HL-60/S4 (cell line): ENCODE data around the gene CCSER1.
"Not testable (repeated sequence)": the region's sequence is repeated elsewhere in the genome, so short reads cannot be mapped to it uniquely, and the experiment has no call there.

Source experiments
- in situ Hi-C: fragments of 300-500 bp; cut with MboI; formaldehyde crosslinking; loops from 2 replicates; pipeline ENCODE4 v1.14.3; 2022; ENCODE audit warnings: low sequenced_read_pairs

CCSER1 gene

DNA sequence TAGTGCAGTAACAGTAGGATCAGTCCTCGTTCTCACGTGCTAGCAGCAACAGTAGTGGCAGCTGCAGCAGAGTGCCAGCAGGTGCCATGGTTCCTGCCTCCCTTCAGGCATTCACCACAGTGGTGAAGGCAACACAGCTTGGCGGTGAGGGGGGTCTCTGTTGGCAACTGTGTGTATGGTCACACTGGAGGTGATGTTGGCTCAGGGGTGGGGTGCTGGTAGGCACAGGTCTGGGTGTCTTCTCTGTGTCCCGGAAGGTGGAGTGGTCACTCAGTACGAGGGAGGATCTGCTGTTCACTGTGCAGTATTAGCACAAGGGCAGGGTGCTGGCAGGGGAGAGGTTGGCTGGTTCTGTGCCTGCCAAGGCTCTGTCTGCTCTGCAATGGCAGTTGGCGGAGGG lies 671.8 kb downstream of the CCSER1 start:
- in situ Hi-C loops: no loop called here

DNA sequence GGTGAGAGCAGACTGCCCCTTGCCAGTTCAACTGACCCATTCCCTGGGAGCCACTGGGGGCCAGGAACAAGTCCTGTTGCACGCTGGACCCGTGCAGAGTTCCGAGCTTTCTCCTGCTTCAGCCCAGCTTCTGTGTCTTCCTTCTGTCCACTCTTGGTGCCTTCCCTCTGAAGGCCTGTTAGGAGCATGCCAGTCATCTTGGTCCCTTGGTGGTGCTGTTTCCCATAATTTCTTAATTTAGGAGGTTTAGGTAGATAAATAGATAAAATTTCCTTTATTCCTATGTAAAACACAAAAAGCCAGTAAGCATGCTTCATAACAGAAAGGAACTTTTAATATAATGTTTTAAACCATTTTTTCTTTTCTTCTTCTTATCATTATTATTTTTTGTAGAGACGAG lies 672.7 kb downstream of the CCSER1 start:
- in situ Hi-C loops: no loop called here

DNA sequence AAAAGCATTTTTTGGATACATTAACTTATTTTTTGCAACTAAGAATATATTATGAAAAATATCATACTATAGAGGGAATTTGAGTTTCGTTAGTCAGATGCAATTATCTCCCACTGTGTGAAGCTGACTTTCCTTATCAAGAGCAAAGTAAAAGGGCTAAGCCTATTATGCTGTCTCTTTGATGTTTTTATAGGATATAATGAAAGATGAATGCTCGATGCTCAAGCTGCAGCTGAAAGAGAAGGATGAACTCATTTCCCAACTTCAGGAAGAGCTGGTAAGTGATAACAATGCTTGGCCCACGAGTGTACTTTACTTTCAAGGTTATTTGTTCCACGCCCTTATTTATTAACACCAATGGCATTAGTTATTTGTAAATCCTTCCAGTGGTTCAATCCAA lies 688.4 kb downstream of the CCSER1 start:
- in situ Hi-C loops: no loop called here

DNA sequence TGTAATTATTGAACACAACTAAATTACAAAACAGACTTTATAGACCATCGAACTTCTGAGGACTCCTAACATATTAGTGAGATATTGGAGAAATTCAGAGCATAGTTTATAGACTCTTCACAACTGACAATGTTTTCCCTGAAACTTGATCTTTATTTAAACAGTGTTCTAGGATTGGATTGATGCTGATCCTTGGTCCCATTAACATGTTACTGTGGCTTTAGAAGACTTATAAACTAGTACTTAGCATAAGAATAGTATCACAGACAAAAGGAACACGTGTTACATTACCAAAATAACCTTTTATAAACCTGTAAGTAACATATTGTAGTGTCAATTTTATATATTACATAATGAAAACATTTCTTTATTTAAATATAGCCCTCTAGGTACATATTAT lies 689.6 kb downstream of the CCSER1 start:
- in situ Hi-C loops: no loop called here

DNA sequence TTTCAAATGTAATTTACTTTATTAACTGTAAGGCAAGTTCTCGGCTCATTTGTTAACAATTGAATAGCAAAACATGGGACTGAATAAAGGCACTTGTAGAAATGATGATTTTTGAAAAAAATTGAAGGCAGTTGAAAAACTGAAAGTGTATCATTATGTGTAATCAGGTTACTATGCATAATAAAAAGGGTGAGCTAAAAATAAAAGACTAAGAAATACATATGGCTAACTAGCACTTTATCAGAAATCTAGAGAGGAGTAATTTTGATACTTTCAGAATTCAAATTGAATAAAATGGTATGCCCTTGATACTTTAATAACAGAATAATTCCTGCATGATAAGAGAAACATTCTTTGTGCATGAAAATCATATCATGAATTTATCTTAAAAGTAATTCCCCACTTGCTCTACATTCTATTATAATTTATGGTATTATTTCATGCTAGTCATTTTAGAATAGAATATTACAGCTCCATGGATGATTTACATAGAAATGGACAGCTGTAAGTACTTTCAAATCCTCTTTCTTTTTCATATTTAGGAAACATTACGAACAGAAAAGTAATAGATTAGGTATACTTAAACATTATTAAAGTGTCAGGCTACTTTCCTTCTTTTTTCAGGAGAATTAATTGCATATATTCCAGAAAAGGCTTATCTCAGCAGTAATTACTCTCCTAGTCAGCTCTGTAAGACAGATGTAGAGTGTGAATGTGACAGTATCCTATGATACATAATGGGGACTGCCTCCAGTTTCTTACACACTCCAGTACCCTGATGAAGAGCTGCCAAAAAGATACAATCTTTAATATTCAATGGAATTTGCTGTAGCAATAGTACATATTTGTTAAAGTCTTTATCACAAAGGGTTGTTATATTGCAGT lies 697.3 kb downstream of the CCSER1 start:
- in situ Hi-C loops: no loop called here

DNA sequence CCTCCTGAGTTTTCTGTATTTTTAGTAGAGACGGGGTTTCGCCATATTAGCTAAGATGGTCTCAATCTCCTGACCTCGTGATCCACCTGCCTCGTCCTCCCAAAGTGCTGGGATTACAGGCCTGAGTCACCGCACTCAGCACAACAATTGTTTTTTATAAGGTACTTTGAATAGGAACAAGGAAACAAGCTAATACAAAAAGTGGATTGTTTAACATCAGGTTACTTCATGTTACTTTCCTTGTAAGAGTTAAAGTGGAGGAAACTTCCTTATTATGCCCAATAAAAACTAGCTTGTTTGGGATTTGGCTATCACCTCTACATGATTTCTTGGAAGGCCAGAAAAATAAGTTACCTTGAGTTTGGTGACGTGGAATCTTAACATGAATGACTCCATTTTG lies 698.7 kb downstream of the CCSER1 start:
- in situ Hi-C loops: no loop called here

DNA sequence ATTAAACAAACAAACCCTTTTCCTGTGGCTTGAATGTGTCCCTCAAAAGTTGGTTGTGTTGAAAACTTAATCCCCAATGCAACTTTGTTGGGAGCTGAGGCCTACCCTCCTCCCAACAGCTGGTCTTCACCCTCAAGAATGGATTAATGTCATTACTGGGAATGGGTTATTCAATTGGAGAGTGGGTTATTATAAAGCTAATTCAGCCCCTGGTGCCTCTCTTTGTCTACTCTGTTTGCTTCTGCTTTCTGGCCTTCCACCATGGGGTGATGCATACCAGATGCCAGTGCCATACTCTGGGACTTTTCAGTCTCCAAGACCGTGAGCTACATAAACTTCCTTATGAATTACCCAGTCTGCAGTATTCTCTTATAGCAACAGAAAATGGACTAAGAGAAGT lies 706.5 kb downstream of the CCSER1 start:
- in situ Hi-C loops: no loop called here

DNA sequence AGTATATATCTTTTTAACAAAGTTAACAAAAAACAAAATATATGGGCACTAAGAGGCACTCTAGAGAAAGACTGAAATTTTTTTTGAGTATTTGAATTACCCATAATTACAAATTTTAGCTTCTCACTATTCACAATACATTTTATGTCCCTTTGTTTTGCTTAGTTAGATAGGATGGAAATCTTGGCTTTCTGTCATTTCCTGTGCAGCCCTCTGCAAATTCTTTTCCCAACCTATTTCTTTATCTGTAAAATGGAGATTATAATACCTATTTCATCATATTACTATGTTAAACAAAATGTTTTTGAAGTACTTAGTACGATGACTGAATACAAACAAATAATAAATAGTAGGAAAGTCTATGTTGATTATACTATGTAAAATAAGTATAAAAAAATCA lies 710.0 kb downstream of the CCSER1 start:
- in situ Hi-C loops: no loop called here

DNA sequence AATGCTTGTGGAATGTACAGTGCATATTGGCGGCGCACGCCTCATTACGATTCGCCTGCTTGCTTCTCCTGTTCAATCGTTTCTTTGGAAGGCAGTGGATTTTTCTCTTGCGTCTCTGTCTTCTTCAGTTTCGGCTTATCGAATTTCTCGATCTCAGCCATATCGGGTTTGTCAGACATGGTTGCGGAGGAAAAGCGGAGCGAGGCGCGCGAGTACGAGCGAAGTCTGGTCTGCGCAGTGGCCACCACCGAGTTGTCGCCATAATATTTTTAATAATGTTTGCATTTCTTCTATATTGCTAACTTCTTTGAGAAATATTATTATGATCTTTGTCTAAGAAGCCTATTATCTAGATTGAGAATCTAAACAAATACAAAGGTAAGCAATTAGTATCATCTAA lies 711.7 kb downstream of the CCSER1 start:
- in situ Hi-C loops: not testable (repeated sequence)

DNA sequence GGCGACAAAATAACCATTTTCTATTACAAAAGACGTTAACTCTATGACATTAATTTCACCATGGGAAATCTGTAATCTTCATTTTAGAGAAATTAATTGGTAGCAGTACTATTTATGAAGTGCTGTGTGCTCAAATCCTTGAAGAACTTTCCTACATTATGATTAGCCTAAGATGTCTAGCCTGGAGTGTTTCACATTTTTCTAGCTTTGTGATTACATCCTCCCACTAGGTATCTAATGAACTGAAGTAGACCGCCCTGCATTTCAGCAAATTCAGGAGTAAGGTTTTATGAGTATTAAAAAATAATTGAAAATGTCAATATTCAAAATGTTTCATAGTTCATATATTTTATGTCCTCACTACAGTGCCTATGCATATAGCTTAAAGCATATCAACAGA lies 713.1 kb downstream of the CCSER1 start:
- in situ Hi-C loops: no loop called here

DNA sequence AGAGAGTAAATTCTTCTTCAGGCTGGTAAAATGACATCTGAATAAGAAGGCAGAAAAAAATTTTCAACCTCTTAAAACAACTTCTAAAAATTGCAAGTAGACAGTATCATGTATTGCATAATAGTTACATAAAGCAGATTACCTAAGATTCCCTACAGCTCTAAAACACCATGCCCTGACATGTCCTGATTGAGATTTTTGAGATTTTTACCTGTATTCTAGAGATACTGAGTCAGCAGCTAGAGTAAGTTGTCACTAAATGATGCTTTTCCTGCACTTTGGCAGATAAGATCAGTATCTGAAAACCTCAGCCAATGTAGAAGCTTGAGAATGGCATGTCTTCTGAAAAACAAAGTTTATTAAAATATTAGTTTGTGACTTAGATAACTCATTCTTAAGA lies 713.6 kb downstream of the CCSER1 start:
- in situ Hi-C loops: no loop called here

DNA sequence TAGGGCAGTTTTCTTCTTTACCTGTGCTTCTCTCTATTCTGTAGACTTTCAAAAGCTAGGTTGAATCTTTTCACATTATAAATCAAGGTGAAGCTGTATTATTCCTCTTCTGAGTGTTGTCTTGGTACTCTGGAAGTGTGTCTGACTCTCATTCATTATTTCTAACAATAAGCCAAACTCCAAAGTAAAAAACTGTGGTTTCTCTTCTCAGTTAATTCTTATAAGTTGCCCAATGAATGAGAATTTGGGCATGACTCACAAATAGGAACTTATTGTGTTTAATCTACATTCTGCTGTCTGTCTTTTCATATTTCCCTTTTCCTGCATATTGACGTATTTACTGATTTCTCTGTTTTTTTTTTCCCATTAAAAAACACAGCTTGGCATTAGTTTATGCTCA lies 714.5 kb downstream of the CCSER1 start:
- in situ Hi-C loops: no loop called here

DNA sequence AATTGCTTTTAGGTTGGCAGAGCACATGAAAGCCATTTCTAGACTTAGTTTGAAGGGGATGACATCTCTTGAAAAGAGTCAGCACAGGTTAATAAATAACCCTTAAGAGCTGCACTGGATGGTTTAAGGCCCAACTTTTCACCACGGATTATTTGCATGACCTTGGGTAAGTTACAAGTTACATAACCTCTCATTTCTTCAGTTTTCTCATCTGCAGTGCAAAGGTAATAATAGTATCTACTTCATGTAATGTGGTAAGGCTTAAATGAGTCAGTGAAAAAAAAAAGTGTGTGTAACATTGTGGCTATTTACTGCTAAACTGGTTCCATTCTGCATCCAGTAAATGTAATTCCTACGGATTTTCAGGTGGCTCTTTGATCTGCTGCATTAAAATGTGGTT lies 715.8 kb downstream of the CCSER1 start:
- in situ Hi-C loops: no loop called here

DNA sequence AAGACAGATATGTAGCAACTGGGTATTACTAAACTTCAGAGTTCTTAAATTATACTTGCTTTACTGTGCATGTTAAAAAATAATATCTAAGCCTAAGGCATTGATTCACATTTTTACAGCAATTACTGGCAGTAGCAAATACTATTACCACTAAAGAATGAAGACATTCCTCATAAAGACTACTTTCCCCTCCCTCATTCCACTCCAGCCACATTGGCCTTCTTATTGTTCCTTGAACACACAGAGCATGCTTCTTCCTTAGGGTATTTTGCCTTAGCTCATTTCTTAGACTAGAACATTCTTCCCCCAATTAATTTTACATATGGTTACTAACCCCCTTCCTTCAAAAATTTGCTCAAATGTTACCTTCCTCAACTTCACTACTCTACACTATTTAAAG lies 717.0 kb downstream of the CCSER1 start:
- in situ Hi-C loops: no loop called here

DNA sequence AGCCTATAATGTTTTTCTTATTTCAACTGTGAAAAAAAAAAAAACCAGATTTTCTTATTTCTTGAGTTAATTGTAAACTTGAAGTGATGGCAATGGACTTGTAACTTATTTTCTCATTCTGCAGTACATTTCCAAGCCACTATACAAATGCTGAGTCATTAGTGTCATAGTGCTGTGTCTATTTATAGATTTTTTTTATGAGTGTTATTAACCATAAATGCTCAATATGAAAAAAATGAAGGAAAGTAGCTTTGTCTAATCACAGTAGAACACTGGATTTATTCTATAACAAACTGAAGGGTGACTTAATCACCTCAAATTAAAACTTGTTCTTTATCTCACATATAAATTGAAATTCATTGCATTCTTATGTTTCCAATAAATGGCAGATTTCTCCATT lies 718.6 kb downstream of the CCSER1 start:
- in situ Hi-C loops: no loop called here

DNA sequence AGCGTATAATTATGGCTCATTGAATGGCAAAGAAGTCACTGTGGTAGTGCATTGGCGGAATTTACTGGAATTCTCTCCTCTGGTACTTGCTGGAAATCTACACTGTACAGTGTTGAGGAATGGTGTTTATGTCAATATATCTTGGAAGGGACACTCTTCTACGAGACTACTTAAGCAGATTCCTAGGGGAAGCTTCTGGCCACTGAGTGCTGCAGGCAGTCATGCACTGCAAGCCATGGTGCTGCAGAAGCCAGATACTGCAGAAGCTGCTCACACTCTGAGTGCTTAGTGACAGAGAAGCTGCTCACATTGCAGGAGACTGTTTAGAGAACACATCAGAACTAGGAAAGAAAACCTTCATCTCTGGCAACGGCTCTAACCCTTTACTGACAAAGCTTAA lies 725.0 kb downstream of the CCSER1 start:
- in situ Hi-C loops: no loop called here

DNA sequence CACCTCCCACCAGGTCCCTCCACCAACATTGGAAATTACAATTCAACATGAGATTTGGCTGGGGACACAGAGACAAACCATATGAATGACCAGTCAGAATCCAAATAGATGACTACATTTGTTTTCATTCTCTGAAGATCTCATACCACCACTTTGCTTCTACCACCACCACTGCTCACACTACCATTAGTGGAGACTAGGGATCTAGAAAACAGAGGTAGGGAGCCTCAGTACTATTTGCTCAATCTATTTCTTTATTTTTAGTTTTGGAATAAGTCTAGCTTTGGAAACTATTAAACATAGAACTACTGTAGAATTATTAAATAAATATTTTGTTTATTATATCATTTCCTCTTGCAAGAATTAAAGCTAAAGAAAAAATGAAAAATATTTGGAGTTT lies 727.9 kb downstream of the CCSER1 start:
- in situ Hi-C loops: no loop called here

DNA sequence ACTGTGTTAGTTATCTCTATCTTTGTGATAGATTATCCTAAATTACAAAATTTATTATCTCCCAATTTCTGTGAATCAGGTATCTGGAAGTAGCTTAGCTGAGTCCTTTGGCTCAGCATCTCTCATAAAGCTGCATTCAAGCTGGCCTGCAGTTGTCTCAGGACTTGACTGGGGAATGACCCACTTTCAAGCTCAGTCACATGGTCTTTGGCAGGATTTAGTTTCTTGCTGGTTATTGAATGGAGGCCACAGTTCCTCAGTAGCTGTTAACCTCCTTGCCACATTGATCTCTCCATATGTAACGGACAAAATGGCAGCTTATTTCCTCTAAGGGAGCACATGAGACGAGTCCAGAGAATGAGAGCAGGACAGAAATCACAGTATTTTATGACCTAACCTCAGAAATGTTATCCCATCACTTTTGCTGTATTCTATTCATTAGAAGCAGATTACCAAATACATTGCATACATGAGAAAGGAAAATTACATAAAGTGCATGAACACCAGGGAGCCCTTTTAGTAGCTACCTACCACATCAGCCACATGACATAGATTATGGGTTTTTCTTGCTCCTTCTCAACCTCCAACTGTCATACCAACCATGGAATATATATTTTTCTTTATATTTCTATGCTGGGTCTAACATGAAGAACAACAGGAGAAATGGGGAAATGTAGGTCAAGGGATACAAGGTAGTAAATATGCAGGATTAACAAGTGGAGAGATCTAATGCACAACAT lies 730.1 kb downstream of the CCSER1 start:
- in situ Hi-C loops: no loop called here

DNA sequence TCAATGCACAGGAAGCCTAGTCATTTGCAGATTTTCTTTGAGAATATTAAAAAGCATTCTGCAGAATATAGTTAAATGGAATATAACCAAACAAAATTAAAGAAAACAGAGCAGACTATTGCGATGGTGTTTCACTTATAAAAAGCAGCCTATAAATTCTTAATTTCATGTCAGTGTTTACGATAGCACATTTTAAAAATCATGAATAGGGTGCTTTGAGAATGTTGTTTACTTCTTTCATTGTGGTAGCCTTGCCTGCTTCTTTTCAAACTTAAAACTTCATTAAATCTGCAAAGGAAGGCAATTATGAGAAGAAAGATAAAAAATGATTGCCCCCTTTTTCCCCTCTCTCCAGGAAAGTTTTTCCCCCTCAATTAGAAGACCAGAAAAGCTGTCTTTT lies 748.6 kb downstream of the CCSER1 start:
- in situ Hi-C loops: no loop called here

DNA sequence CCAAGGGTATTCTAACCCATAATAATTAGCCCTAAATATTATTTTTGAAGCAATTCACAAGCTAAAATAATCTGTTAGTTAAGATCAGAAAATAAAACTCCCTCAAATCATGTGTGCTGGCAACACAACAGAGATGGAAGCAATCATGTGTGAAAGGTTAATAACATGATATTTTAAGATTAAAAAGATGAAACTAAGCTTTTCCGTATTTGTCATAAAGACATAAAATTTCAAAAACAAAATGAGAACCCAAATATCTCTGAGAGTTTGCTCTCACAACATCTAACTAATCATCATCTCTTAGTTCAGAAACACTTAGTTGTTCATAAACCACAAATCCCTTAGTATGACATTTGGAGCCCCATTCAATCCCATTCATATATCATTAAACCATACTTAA lies 749.1 kb downstream of the CCSER1 start:
- in situ Hi-C loops: no loop called here

DNA sequence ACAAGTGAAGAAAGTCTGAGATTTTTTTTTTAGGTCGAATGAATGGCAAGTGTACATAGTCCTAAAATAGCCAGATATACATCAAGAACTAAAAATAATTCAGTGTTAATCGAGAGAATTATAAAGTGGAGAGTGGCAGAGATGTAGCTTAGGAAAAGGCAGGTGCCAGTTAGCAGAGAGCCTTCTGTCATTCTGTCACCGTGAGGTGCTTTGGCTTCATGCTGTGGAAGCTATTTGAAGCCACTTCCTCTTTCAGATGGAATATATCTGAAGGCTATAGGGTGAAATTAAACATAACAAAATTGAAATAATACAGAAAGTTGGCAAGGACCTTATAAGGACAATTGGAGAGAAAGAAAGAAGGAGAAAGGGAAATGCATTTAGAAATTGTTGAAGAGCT lies 756.3 kb downstream of the CCSER1 start:
- in situ Hi-C loops: no loop called here

DNA sequence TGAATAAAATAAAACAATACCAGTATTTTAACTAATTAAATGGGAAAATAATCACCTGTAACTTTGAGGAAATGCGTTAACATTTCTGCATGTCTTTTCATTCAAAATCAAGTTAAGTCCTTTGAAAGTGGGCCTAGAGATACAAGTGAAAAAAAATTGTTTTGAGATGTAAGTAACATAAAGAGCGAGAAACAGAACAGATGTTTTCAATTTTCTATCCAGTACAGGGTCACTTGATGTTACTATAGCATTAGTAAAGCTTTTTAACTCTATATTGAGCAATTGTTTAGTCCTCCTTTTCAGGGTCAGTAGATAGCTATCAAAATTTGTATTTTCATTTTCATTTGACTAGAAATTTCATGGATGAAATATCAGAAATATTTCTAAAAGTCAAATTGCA lies 761.4 kb downstream of the CCSER1 start:
- in situ Hi-C loops: no loop called here
